Mesenchymal stem cell (in vitro differentiated cells and primary cell): ENCODE measurements around the gene TLR5.

Experiments used
- DNase-seq: peaks from one replicate; pipeline ENCODE4 v3.0.0-alpha.2; 2013
- H2AFZ ChIP-seq: one replicate; pipeline ENCODE4 v1.6.1; 2013; ENCODE audit warnings: low read depth, mild to moderate bottlenecking, control low read depth, inconsistent platforms, low read length, moderate library complexity
- H2AK5ac ChIP-seq: 2 replicates; pipeline ENCODE4 v1.6.1; 2013; ENCODE audit warnings: low read length, moderate library complexity, mild to moderate bottlenecking, inconsistent platforms; ENCODE audit not compliant: severe bottlenecking
- H2BK120ac ChIP-seq: one replicate; pipeline ENCODE4 v1.6.1; 2013; ENCODE audit warnings: low read depth, mild to moderate bottlenecking, inconsistent platforms, low read length, moderate library complexity
- H2BK12ac ChIP-seq, 2 experiments: one replicate each; pipeline ENCODE4 v1.6.1; 2013; ENCODE audit warnings: inconsistent platforms in 2 of 2, low read length in 2 of 2, mild to moderate bottlenecking in 2 of 2, moderate library complexity in 2 of 2, control low read depth in 1 of 2
- H2BK15ac ChIP-seq: one replicate; pipeline ENCODE4 v1.6.1; 2013; ENCODE audit warnings: mild to moderate bottlenecking, low read depth, inconsistent platforms; ENCODE audit not compliant: poor library complexity, severe bottlenecking
- H2BK5ac ChIP-seq: 2 replicates; pipeline ENCODE4 v1.6.1; 2013; ENCODE audit warnings: low read depth, mild to moderate bottlenecking, low read length, control low read depth, inconsistent platforms; ENCODE audit not compliant: poor library complexity, severe bottlenecking
- H3K14ac ChIP-seq, 2 experiments: one replicate each; pipeline ENCODE4 v1.6.1; 2013; ENCODE audit warnings: inconsistent platforms in 2 of 2, low read length in 2 of 2, control low read depth in 1 of 2, mild to moderate bottlenecking in 1 of 2, moderate library complexity in 1 of 2
- H3K18ac ChIP-seq, 2 experiments: one replicate each; pipeline ENCODE4 v1.6.1; 2013; ENCODE audit warnings: inconsistent platforms in 2 of 2, low read length in 2 of 2, control low read depth in 1 of 2, low read depth in 1 of 2, mild to moderate bottlenecking in 1 of 2
- H3K23ac ChIP-seq, 2 experiments: one replicate each; pipeline ENCODE4 v1.6.1; 2013; ENCODE audit warnings: inconsistent platforms in 2 of 2, low read length in 2 of 2, mild to moderate bottlenecking in 2 of 2, moderate library complexity in 2 of 2, control low read depth in 1 of 2
- H3K27ac ChIP-seq: 2 replicates; pipeline ENCODE4 v1.5.1; 2013; ENCODE audit warnings: mild to moderate bottlenecking, moderate library complexity, low read length, control low read depth, inconsistent platforms; ENCODE audit not compliant: poor library complexity, severe bottlenecking
- H3K27me3 ChIP-seq, 2 experiments: 2 replicates each; pipeline versions ENCODE4 v1.6.1 to v1.7.0; 2013; ENCODE audit warnings: low read length in 2 of 2, mild to moderate bottlenecking in 2 of 2, moderate library complexity in 2 of 2, control low read depth in 1 of 2, inconsistent platforms in 1 of 2; ENCODE audit not compliant: control insufficient read depth in 1 of 2, insufficient read depth in 1 of 2
- H3K36me3 ChIP-seq, 2 experiments: 2 replicates each; pipeline versions ENCODE4 v1.6.1 to v1.7.0; 2013; ENCODE audit warnings: low read length in 2 of 2, control low read depth in 1 of 2, inconsistent platforms in 1 of 2, low read depth in 1 of 2, mild to moderate bottlenecking in 1 of 2; ENCODE audit not compliant: insufficient read depth in 2 of 2, control insufficient read depth in 1 of 2
- H3K4ac ChIP-seq, 2 experiments: one replicate each; pipeline ENCODE4 v1.6.1; 2013; ENCODE audit warnings: inconsistent platforms in 2 of 2, low read length in 2 of 2, mild to moderate bottlenecking in 2 of 2, moderate library complexity in 2 of 2, control low read depth in 1 of 2, low read depth in 1 of 2
- H3K4me1 ChIP-seq: 2 replicates; pipeline ENCODE4 v1.6.1; 2013; ENCODE audit warnings: low read depth, low read length, control low read depth; ENCODE audit not compliant: control insufficient read depth, insufficient read depth
- H3K4me2 ChIP-seq: 2 replicates; pipeline ENCODE4 v1.6.1; 2013; ENCODE audit warnings: low read length, mild to moderate bottlenecking, inconsistent platforms; ENCODE audit not compliant: poor library complexity, severe bottlenecking
- H3K4me3 ChIP-seq, 2 experiments: 2 replicates each; pipeline versions ENCODE4 v1.5.1 to v1.7.0; 2013; ENCODE audit warnings: low read length in 2 of 2, mild to moderate bottlenecking in 2 of 2, control low read depth in 1 of 2, low read depth in 1 of 2; ENCODE audit not compliant: insufficient read depth in 1 of 2
- H3K79me1 ChIP-seq: replicated peaks from 2 replicates; pipeline ENCODE4 v1.6.1; 2013; ENCODE audit warnings: mild to moderate bottlenecking, control low read depth, low read length, inconsistent platforms; ENCODE audit not compliant: poor library complexity, severe bottlenecking
- H3K9ac ChIP-seq: 2 replicates; pipeline ENCODE4 v1.7.0; 2013; ENCODE audit warnings: mild to moderate bottlenecking, low read length, moderate library complexity
- H3K9me3 ChIP-seq: 2 replicates; pipeline ENCODE4 v1.7.0; 2013; ENCODE audit warnings: mild to moderate bottlenecking, low read length; ENCODE audit not compliant: control insufficient read depth
- H4K8ac ChIP-seq: one replicate; pipeline ENCODE4 v1.6.1; 2013; ENCODE audit warnings: inconsistent platforms, mild to moderate bottlenecking, low read length, moderate library complexity
- H4K91ac ChIP-seq: one replicate; pipeline ENCODE4 v1.6.1; 2013; ENCODE audit warnings: mild to moderate bottlenecking, low read length, inconsistent platforms
- WGBS: methylation state at CpG from one replicate; pipeline ENCODE4 v1.1.7; 2013; ENCODE audit warnings: mixed read lengths; 5-methylcytosine and 5-hydroxymethylcytosine counted together

The TLR5 gene

DNA sequence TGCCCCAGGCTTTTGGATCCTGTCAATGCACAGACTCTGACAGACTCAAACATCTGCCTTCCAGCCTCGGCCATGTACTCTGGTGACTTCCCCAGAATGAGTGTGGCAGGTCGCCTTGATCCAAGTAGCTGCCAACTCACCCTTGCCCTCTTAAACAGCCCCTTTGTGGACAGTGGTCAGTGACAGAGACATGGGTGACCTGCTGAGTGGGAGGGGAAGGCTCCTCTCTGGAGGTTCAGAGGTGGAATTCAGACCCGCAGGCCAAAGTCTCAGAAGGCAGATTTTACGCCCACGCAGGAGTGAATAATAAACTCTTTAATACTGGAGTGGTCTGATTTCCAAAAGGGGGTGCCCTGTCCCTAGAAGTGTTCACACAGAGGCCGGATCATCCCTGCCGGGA lies 63.5 kb downstream of the TLR5 start:
- H3K14ac ChIP-seq, result no peak overlapping the region
- peaks cover 32 to 39% of the 10 kb centered on the region in 2 experiments for H3K27me3 ChIP-seq
- peaks cover 2% of the 10 kb centered on the region for H3K4me1 ChIP-seq
- no peak overlapping the region for H3K27ac ChIP-seq
- no peak overlapping the region for H4K8ac ChIP-seq
- H2BK5ac ChIP-seq, result no peak overlapping the region
- no peak overlapping the region for H2AK5ac ChIP-seq
- H3K9ac ChIP-seq, result no peak overlapping the region
- H3K23ac ChIP-seq, result no peak overlapping the region
- H3K9me3 ChIP-seq, result no peaks in the 10 kb centered on the region
- H2BK15ac ChIP-seq, result no peak overlapping the region
- H2AFZ ChIP-seq, result no peak overlapping the region
- H3K36me3 ChIP-seq, result no peaks in the 10 kb centered on the region
- no peak overlapping the region for H2BK12ac ChIP-seq
- no peak overlapping the region for H4K91ac ChIP-seq
- H3K79me1 ChIP-seq, result no peaks in the 10 kb centered on the region
- WGBS, result 89% methylated on average over 7 of the region's 7 CpGs
- no peak overlapping the region for H3K4me2 ChIP-seq
- DNase-seq, result no peak
- no peak overlapping the region for H3K4me3 ChIP-seq
- H2BK120ac ChIP-seq, result no peak overlapping the region
- no peak overlapping the region for H3K4ac ChIP-seq
- H3K18ac ChIP-seq, result no peak overlapping the region

DNA sequence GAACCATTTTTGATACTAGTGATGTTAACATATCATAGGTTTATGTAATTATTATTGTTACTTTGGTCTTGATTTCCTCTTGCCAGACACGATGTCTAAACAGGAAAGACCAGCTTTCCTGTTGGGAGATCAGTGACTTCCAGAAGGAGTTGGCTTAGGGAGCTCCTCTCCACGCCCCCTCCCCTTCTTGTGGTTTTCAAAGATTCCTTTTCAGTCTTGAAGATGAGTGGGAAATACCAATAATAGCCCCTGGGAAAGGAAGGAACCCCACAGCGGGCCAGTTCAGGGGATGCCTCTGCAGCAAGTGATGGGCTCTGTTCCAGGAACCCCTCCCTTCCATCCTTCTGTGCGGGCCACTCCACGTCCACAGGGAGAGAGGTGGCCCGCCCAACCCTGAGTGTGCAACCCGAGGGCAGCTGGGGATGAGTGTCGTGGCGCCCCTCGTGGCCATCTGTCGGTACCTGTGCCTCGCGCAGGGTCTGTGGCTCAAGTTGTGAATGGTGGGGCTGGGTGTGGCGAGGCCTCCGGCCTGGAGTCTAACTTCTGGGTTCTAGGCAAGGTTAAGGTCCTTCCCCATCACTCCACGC lies 65.7 kb downstream of the TLR5 start:
- Histone ChIP-seq H3K18ac (no peak overlapping the region), H3K23ac (no peak overlapping the region), H3K4me3 (no peak overlapping the region), H3K36me3 (no peaks in the 10 kb centered on the region), H3K4me2 (no peak overlapping the region), H3K4me1 (peaks cover 2% of the 10 kb centered on the region), H2AFZ (no peak overlapping the region), H2BK12ac (no peak overlapping the region), H3K79me1 (no peaks in the 10 kb centered on the region), H2AK5ac (no peak overlapping the region), H2BK120ac (no peak overlapping the region), H3K27ac (no peak overlapping the region), H3K4ac (no peak overlapping the region), H4K91ac (no peak overlapping the region), H3K14ac (no peak overlapping the region), H3K27me3 (peaks cover 42 to 50% of the 10 kb centered on the region in 2 experiments), H4K8ac (no peak overlapping the region), H3K9ac (no peak overlapping the region), H2BK15ac (no peak overlapping the region), H2BK5ac (no peak overlapping the region), H3K9me3 (no peaks in the 10 kb centered on the region)
- 84% methylated on average over 16 of the region's 16 CpGs for WGBS
- no peak for DNase-seq

DNA sequence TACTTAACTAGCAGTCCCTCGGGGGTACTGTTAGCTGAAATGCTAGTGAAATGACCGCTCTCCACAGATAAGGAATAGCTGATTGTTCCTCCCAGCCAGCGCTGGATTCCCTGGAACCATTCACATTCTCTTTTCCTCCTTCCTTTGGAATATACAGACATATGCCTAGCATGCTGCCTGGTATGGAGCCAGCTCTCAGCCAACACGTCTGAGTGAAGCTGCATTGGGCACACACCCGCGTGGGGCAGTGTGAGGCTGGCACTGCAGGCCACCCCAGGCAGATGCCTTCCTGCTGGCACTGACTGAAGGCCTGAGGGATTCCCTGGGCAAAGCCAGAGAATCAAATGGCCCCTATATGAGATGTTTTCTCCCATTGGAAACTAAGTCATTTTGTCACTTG lies 66.7 kb downstream of the TLR5 start:
- WGBS, result 79% methylated on average over 6 of the region's 6 CpGs
- Histone ChIP-seq H2BK12ac (no peak overlapping the region), H2AFZ (no peak overlapping the region), H3K4me2 (no peak overlapping the region), H3K27ac (no peak overlapping the region), H3K9me3 (no peaks in the 10 kb centered on the region), H3K9ac (no peak overlapping the region), H3K4ac (no peak overlapping the region), H2BK120ac (no peak overlapping the region), H3K23ac (no peak overlapping the region), H3K79me1 (no peaks in the 10 kb centered on the region), H3K18ac (no peak overlapping the region), H3K4me3 (no peak overlapping the region), H2AK5ac (no peak overlapping the region), H3K27me3 (peaks cover 45 to 58% of the 10 kb centered on the region in 2 experiments), H3K14ac (no peak overlapping the region), H2BK5ac (no peak overlapping the region), H3K36me3 (no peaks in the 10 kb centered on the region), H3K4me1 (peaks cover 2% of the 10 kb centered on the region), H4K8ac (no peak overlapping the region), H4K91ac (no peak overlapping the region), H2BK15ac (no peak overlapping the region)
- DNase-seq, result no peak

DNA sequence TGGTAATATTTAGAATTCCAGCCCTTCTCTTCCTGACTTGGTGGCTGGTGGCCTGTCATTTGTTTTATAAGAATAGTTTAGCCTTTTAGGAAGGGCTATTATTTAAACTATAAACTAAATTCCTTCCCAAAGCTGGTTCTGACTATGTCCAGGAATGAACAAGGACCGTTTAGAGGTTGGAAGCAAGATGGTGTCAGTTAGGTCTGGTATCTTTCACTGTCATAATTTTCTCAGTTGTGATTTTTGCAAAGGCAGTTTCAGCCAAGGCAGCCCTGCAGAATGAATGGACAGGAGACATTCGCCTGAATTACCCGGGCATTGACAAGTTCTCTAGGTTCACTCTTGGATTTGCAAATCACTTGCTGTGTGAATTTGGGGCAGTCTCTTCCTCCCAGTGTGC lies 67.2 kb downstream of the TLR5 start:
- no peak overlapping the region for H2AFZ ChIP-seq
- no peak overlapping the region for H2BK5ac ChIP-seq
- H2BK15ac ChIP-seq, result no peak overlapping the region
- no peak overlapping the region for H3K4ac ChIP-seq
- no peak overlapping the region for H3K27ac ChIP-seq
- H3K4me2 ChIP-seq, result no peak overlapping the region
- DNase-seq, result no peak
- H2BK120ac ChIP-seq, result no peak overlapping the region
- WGBS, result 69% methylated on average over 3 of the region's 3 CpGs
- no peak overlapping the region for H3K4me3 ChIP-seq
- no peaks in the 10 kb centered on the region for H3K79me1 ChIP-seq
- no peaks in the 10 kb centered on the region for H3K36me3 ChIP-seq
- no peak overlapping the region for H4K8ac ChIP-seq
- no peaks in the 10 kb centered on the region for H3K9me3 ChIP-seq
- H3K14ac ChIP-seq, result no peak overlapping the region
- H3K18ac ChIP-seq, result no peak overlapping the region
- H2BK12ac ChIP-seq, result no peak overlapping the region
- no peak overlapping the region for H3K9ac ChIP-seq
- H3K27me3 ChIP-seq, result peaks cover 45 to 58% of the 10 kb centered on the region in 2 experiments
- H4K91ac ChIP-seq, result no peak overlapping the region
- H3K4me1 ChIP-seq, result no peaks in the 10 kb centered on the region
- no peak overlapping the region for H3K23ac ChIP-seq
- H2AK5ac ChIP-seq, result no peak overlapping the region
